Left renal pelvis (tissue), 4 donors: Measurements from ENCODE around the gene KIFC3. TPM values are rescaled to one million over a fixed set of nuclear protein-coding genes. Genes with fewer than 3 reads are reported as not detected.

ENCODE experiments used
- polyA plus RNA-seq, 4 donors: library from polyadenylated mRNA; unstranded; fragments of 120-200 nt; gene quantifications; one replicate each; pipeline ENCODE4 v1.2.1, GENCODE V29; 2013; ENCODE audit not compliant: insufficient read length in 4 of 4

Gene KIFC3
- polyA plus RNA-seq, 4 donors = 14.5 to 80.1 (median 43.7) TPM

Other genes with a start within 250 kb of the KIFC3 start
- 10 to 100 TPM in 3 of 4 donors, 1 to 10 TPM in 1; 5.1 to 87.7 (median 80.1) TPM for gene ADGRG1, start 173.9 kb downstream of the KIFC3 start, polyA plus RNA-seq
- gene ADGRG3, start 134.2 kb downstream of the KIFC3 start, polyA plus RNA-seq = under 1 TPM; 0.09 to 0.70 (median 0.36) TPM
- 1 to 10 TPM in 3 of 4 donors, under 1 TPM in 1; 0.16 to 3.9 (median 2.7) TPM for gene DRC7, start 107.7 kb downstream of the KIFC3 start, polyA plus RNA-seq
- 10 to 100 TPM; 11.8 to 22.3 (median 19.6) TPM for gene KATNB1, start 66.7 kb downstream of the KIFC3 start, polyA plus RNA-seq
- under 1 TPM in 2 of 4 donors, not detected in 2; 0.11 to 0.18 TPM for gene CNGB1, start 168.6 kb upstream of the KIFC3 start, polyA plus RNA-seq
- 10 to 100 TPM in 3 of 4 donors, 1 to 10 TPM in 1; 9.5 to 12.9 (median 10.5) TPM for gene ZNF319, start 198.2 kb upstream of the KIFC3 start, polyA plus RNA-seq
- gene USB1, start 198.9 kb upstream of the KIFC3 start, polyA plus RNA-seq = 10 to 100 TPM; 20.8 to 23.3 (median 22.1) TPM
- gene MMP15, start 223.3 kb upstream of the KIFC3 start, polyA plus RNA-seq = 10 to 100 TPM; 12.0 to 19.0 (median 13.0) TPM